Loucy (cell line): ENCODE data around the gene CADM1.

Source experiments
- CTCF ChIP-seq: fragments of 200-600 bp; sonication (generic); conservative IDR thresholded peaks from 2 replicates; pipeline ENCODE4 v1.5.1; 2014; ENCODE audit warnings: mild to moderate bottlenecking, antibody characterized with exemption, low read length
- EZH2phosphoT487 ChIP-seq: fragments of 200-600 bp; IDR thresholded peaks from 2 replicates; pipeline ENCODE4 v1.6.1; 2018; ENCODE audit warnings: antibody characterized with exemption, mild to moderate bottlenecking, moderate library complexity, borderline replicate concordance

- TF ChIP-seq EZH2phosphoT487 (no peak), CTCF (no peak)
Observed at GRCh38 chr11:115409691-115410220, 94.5 kb downstream of the CADM1 start.
